Liver (tissue), 9 donors: ENCODE results near the gene ASCL2. TPM values are rescaled to one million over a fixed set of nuclear protein-coding genes. Genes with fewer than 3 reads are reported as not detected.

ENCODE experiments used
- DNase-seq: peaks from one replicate; pipeline ENCODE4 v3.0.0-alpha.2; 2017; ENCODE audit warnings: low spot score
- H3K27ac ChIP-seq, 2 donors: one replicate each; pipeline ENCODE4 v1.7.0; 2013; ENCODE audit warnings: inconsistent platforms in 2 of 2, low read length in 2 of 2, control low read depth in 1 of 2, low read depth in 1 of 2, mild to moderate bottlenecking in 1 of 2
- H3K27me3 ChIP-seq, 4 donors: one replicate each; pipeline versions ENCODE4 v1.6.1 to v1.7.0; 2013; ENCODE audit warnings: low read length in 3 of 4, inconsistent platforms in 1 of 4, mild to moderate bottlenecking in 1 of 4, moderate library complexity in 1 of 4; ENCODE audit not compliant: control insufficient read depth in 4 of 4, insufficient read depth in 4 of 4
- H3K36me3 ChIP-seq, 4 donors: one replicate each; pipeline versions ENCODE4 v1.6.1 to v1.7.0; 2013; ENCODE audit warnings: low read length in 3 of 4, mild to moderate bottlenecking in 3 of 4, low read depth in 1 of 4, moderate library complexity in 1 of 4; ENCODE audit not compliant: control insufficient read depth in 4 of 4, insufficient read depth in 3 of 4
- H3K4me1 ChIP-seq, 4 donors: one replicate each; pipeline versions ENCODE4 v1.6.1 to v1.7.0; 2013; ENCODE audit warnings: low read length in 3 of 4, mild to moderate bottlenecking in 3 of 4, moderate library complexity in 1 of 4; ENCODE audit not compliant: control insufficient read depth in 4 of 4, insufficient read depth in 4 of 4
- H3K4me3 ChIP-seq, 3 donors: one replicate each; pipeline versions ENCODE4 v1.6.1 to v1.7.0; 2013; ENCODE audit warnings: low read length in 3 of 3, control low read depth in 1 of 3, low read depth in 1 of 3, mild to moderate bottlenecking in 1 of 3
- H3K9ac ChIP-seq, 2 donors: one replicate each; pipeline ENCODE4 v1.7.0; 2013; ENCODE audit warnings: low read length in 2 of 2, mild to moderate bottlenecking in 2 of 2, moderate library complexity in 2 of 2, control low read depth in 1 of 2, low read depth in 1 of 2
- H3K9me3 ChIP-seq, 4 donors: one replicate each; pipeline versions ENCODE4 v1.6.1 to v1.7.0; 2013; ENCODE audit warnings: low read length in 3 of 4; ENCODE audit not compliant: control insufficient read depth in 4 of 4
- CTCF ChIP-seq: fragments of 150-350 bp; IDR thresholded peaks from 2 replicates; pipeline ENCODE4 v1.5.1; 2017; ENCODE audit warnings: improper control_type of control experiment, low read depth, low read length; ENCODE audit not compliant: missing input control
- EGR1 ChIP-seq, 2 donors: IDR thresholded peaks; 2 replicates each; pipeline ENCODE4 v1.6.1; 2016 to 2018; ENCODE audit warnings: antibody characterized with exemption in 2 of 2, low read depth in 2 of 2
- FOXA1 ChIP-seq: IDR thresholded peaks from 2 replicates; pipeline ENCODE4 v1.6.1; 2016; ENCODE audit warnings: antibody characterized with exemption
- FOXA2 ChIP-seq: IDR thresholded peaks from 2 replicates; pipeline ENCODE4 v1.6.1; 2016; ENCODE audit warnings: antibody characterized with exemption
- HNF4G ChIP-seq: IDR thresholded peaks from 2 replicates; pipeline ENCODE4 v1.6.1; 2016; ENCODE audit warnings: antibody characterized with exemption
- JUND ChIP-seq, 2 donors: IDR thresholded peaks; 2 replicates each; pipeline ENCODE4 v1.6.1; 2016; ENCODE audit warnings: antibody characterized with exemption in 2 of 2
- MAX ChIP-seq: IDR thresholded peaks from 2 replicates; pipeline ENCODE4 v1.6.1; 2016; ENCODE audit warnings: antibody characterized with exemption
- NR2F2 ChIP-seq: IDR thresholded peaks from 2 replicates; pipeline ENCODE4 v1.6.1; 2016; ENCODE audit warnings: antibody characterized with exemption
- RAD21 ChIP-seq, 2 donors: IDR thresholded peaks; 2 replicates each; pipeline ENCODE4 v1.6.1; 2016; ENCODE audit warnings: antibody characterized with exemption in 2 of 2, mild to moderate bottlenecking in 2 of 2
- REST ChIP-seq: IDR thresholded peaks from 2 replicates; pipeline ENCODE4 v1.6.1; 2016; ENCODE audit warnings: antibody characterized with exemption, mild to moderate bottlenecking
- RXRA ChIP-seq, 2 donors: IDR thresholded peaks; 2 replicates each; pipeline ENCODE4 v1.6.1; 2017 to 2018; ENCODE audit warnings: antibody characterized with exemption in 2 of 2, mild to moderate bottlenecking in 1 of 2
- SP1 ChIP-seq: IDR thresholded peaks from 2 replicates; pipeline ENCODE4 v1.6.1; 2018; ENCODE audit warnings: antibody characterized with exemption, mild to moderate bottlenecking
- TAF1 ChIP-seq: conservative IDR thresholded peaks from 2 replicates; pipeline ENCODE4 v1.6.1; 2016; ENCODE audit warnings: antibody characterized with exemption, mild to moderate bottlenecking
- YY1 ChIP-seq: IDR thresholded peaks from 2 replicates; pipeline ENCODE4 v1.6.1; 2016; ENCODE audit warnings: antibody characterized with exemption, mild to moderate bottlenecking
- ZBTB33 ChIP-seq: IDR thresholded peaks from 2 replicates; pipeline ENCODE4 v1.6.1; 2016; ENCODE audit warnings: antibody characterized with exemption
- WGBS: extraction: QIAGEN DNeasy Blood & Tissue Kit; methylation state at CpG from one replicate; pipeline ENCODE4 v1.1.7; 2013; 5-methylcytosine and 5-hydroxymethylcytosine counted together
- polyA plus RNA-seq, 2 donors: library from polyadenylated mRNA; stranded (reverse) in 1 of 2; unstranded in 1 of 2; fragments of 200-250 nt in 1 of 2; fragments of >200 nt in 1 of 2; fragmentation: Nextera tagmentation in 1 of 2; extraction: Ambion mirVana in 1 of 2; gene quantifications; one replicate each; pipeline versions ENCODE4 v1.2.1 to v1.2.3, GENCODE V29; 2013 to 2015
- total RNA-seq, 2 donors: library from RNA; depleted of rRNA; stranded (reverse); fragments of >200 nt; gene quantifications; one replicate each; pipeline ENCODE4 v1.2.3, GENCODE V29; 2014
- donor health status: healthy.
- donor health status: healthy.
- donor health status: healthy.
- donor health status: healthy.
- donor health status: healthy.

Gene ASCL2
- total and polyA plus RNA-seq, 4 donors: 0.17 to 0.47 (median 0.32) TPM

GRCh38 chr11:2250041-2250440 is 20.3 kb downstream of the ASCL2 start:
- TF ChIP-seq MAX: no peak
- TF ChIP-seq HNF4G: no peak
- no peak for TF ChIP-seq REST
- TF ChIP-seq RXRA (IDR thresholded peaks at IDR 0.05): no peak
- no peak for TF ChIP-seq JUND (IDR thresholded peaks at IDR 0.05)
- no peak for TF ChIP-seq EGR1 (IDR thresholded peaks at IDR 0.05; ENCODE audit: low read depth in 2 of 2)
- no peak for TF ChIP-seq FOXA2
- Histone ChIP-seq H3K36me3 (no peaks in the 10 kb centered on the region), H3K9ac (no peak overlapping the region), H3K9me3 (no peaks in the 10 kb centered on the region), H3K27ac (no peak overlapping the region), H3K4me3 (no peak overlapping the region), H3K4me1 (peaks cover 0 to 3% (median 0%) of the 10 kb centered on the region in 4 donors), H3K27me3 (no peaks in the 10 kb centered on the region)
- no peak for DNase-seq
- 90% methylated on average over 9 of the region's 9 CpGs for WGBS

- H3K36me3 ChIP-seq: no peaks in the 10 kb centered on the region
- H3K27me3 ChIP-seq: no peaks in the 10 kb centered on the region
- no peak for TF ChIP-seq SP1
- H3K9me3 ChIP-seq: no peaks in the 10 kb centered on the region
- no peak overlapping the region for H3K4me3 ChIP-seq
- WGBS: 89% methylated on average over 20 of the region's 20 CpGs
- H3K4me1 ChIP-seq: peaks cover 0 to 3% (median 0%) of the 10 kb centered on the region in 4 donors
- no peak overlapping the region for H3K9ac ChIP-seq
- no peak for DNase-seq
- H3K27ac ChIP-seq: no peak overlapping the region
Measured at GRCh38 chr11:2249189-2249916, 21.0 kb downstream of the ASCL2 start.

- 87% methylated on average over 7 of the region's 7 CpGs for WGBS
- DNase-seq: no peak
- H3K27me3 ChIP-seq: no peaks in the 10 kb centered on the region
- H3K4me3 ChIP-seq: no peak overlapping the region
- H3K27ac ChIP-seq: no peak overlapping the region
- H3K9ac ChIP-seq: no peak overlapping the region
- H3K4me1 ChIP-seq: peaks cover 0 to 3% (median 0%) of the 10 kb centered on the region in 4 donors
- no peaks in the 10 kb centered on the region for H3K36me3 ChIP-seq
- no peaks in the 10 kb centered on the region for H3K9me3 ChIP-seq
- TF ChIP-seq REST: no peak
- TF ChIP-seq YY1: no peak
- TF ChIP-seq EGR1 (IDR thresholded peaks at IDR 0.05; ENCODE audit: low read depth in 2 of 2): no peak
- TF ChIP-seq SP1: no peak
- TF ChIP-seq ZBTB33: no peak
- TF ChIP-seq HNF4G: no peak
- no peak for TF ChIP-seq RXRA (IDR thresholded peaks at IDR 0.05)
- no peak for TF ChIP-seq JUND (IDR thresholded peaks at IDR 0.05)
- no peak for TF ChIP-seq NR2F2
- TF ChIP-seq TAF1: no peak
- no peak for TF ChIP-seq FOXA2
- no peak for TF ChIP-seq RAD21 (IDR thresholded peaks at IDR 0.05)
- no peak for TF ChIP-seq CTCF
- no peak for TF ChIP-seq FOXA1
- TF ChIP-seq MAX: no peak
Measured at GRCh38 chr11:2248762-2249161, 21.6 kb downstream of the ASCL2 start.
